Heart left ventricle (tissue), 16 donors: ENCODE data around the gene TMEM43. TPM values are rescaled to one million over a fixed set of nuclear protein-coding genes. Genes with fewer than 3 reads are reported as not detected.
A peak's percentile ranks its signal among the peaks of the same experiment; 100 is the strongest.

Experiments used
- ATAC-seq, 4 donors: fragments of 200-7000 bp; cut with Tn5 transposase; one replicate each; pipeline ENCODE4 v1.9.1; 2020 to 2022; ENCODE audit warnings: moderate library complexity in 4 of 4, mild to moderate bottlenecking in 3 of 4, moderate number of reproducible peaks in 1 of 4
- DNase-seq, 5 donors: peaks; one replicate each; pipeline ENCODE4 v3.0.0-alpha.2; 2020
- H3K27ac ChIP-seq, 12 donors: fragments of 200-600 bp; sonication (generic) in 4 of 12; one replicate each; pipeline versions ENCODE4 v1.5.0 to v1.8.0; 2016 to 2022; ENCODE audit warnings: mild to moderate bottlenecking in 2 of 12
- H3K27me3 ChIP-seq, 9 donors: fragments of 200-600 bp; sonication (generic) in 2 of 9; one replicate each; pipeline versions ENCODE4 v1.5.1 to v1.8.0; 2016 to 2022; ENCODE audit warnings: mild to moderate bottlenecking in 3 of 9
- H3K36me3 ChIP-seq, 9 donors: fragments of 200-600 bp; sonication (generic) in 2 of 9; one replicate each; pipeline versions ENCODE4 v1.5.0 to v1.8.0; 2018 to 2022; ENCODE audit warnings: mild to moderate bottlenecking in 2 of 9
- H3K4me1 ChIP-seq, 12 donors: fragments of 200-600 bp; sonication (generic) in 4 of 12; one replicate each; pipeline versions ENCODE4 v1.5.0 to v1.8.0; 2016 to 2022; ENCODE audit warnings: mild to moderate bottlenecking in 3 of 12
- H3K4me3 ChIP-seq, 12 donors: fragments of 200-600 bp; sonication (generic) in 4 of 12; one replicate each; pipeline versions ENCODE4 v1.5.0 to v1.8.0; 2017 to 2022; ENCODE audit warnings: mild to moderate bottlenecking in 9 of 12, moderate library complexity in 4 of 12
- H3K9me3 ChIP-seq, 12 donors: fragments of 200-600 bp; sonication (generic) in 4 of 12; one replicate each; pipeline versions ENCODE4 v1.5.0 to v1.8.0; 2016 to 2022; ENCODE audit warnings: mild to moderate bottlenecking in 1 of 12
- CTCF ChIP-seq, 12 donors: fragments of 200-600 bp; sonication (generic) in 4 of 12; IDR thresholded peaks; one replicate each; pipeline versions ENCODE4 v1.5.0 to v1.8.0; 2018 to 2022; ENCODE audit warnings: antibody characterized with exemption in 12 of 12, mild to moderate bottlenecking in 5 of 12
- POLR2A ChIP-seq, 2 donors: fragments of 450-650 bp; IDR thresholded peaks; one replicate each; pipeline ENCODE4 v1.6.1; 2017; ENCODE audit warnings: antibody characterized with exemption in 2 of 2, mild to moderate bottlenecking in 2 of 2, moderate library complexity in 2 of 2
- WGBS, 4 donors: extraction: QIAGEN DNeasy Blood & Tissue Kit in 2 of 4; methylation state at CpG; one replicate each; pipeline versions ENCODE4 v1.1.5 to v1.1.7; 2013 to 2018; 5-methylcytosine and 5-hydroxymethylcytosine counted together
- intact Hi-C, 10 donors: fragments of 100-400 bp; cut with DNase I; formaldehyde crosslinking; loops; one replicate each; pipeline versions ENCODE4 v1.11.1 to v1.14.2; 2022
- polyA plus RNA-seq, 2 donors: library from polyadenylated mRNA; stranded (reverse); fragments of 200-250 nt; gene quantifications; one replicate each; pipeline ENCODE4 v1.2.3, GENCODE V29; 2013
- total RNA-seq, 9 donors: library from RNA; depleted of rRNA in 2 of 9; stranded (reverse); fragments of >200 nt in 2 of 9; fragmentation: NEBNext Ultra II Directional in 3 of 9; extraction: Animal tissue kit (Norgen Biotek cat#: 25700) in 3 of 9; gene quantifications; one replicate each; pipeline versions ENCODE4 v1.1.0 to v1.2.4, GENCODE V29; 2016 to 2023
- donor health status: ischemic (EF 13 %, LVEDD 7.1; RV severe dilation, severe dysfunction).
- donor health status: healthy with polysubstance abuse.
- donor health status: DM: no; HTN: yes; CAD: no.
- donor health status: DM: no; HTN: no; CAD: no.
- donor health status: ischemic (EF 25% LVEDD 6.9; RV normal size, moderate dysfunction).
- donor health status: ischemic (EF 25% LVEDD 5.7; RV mildly dilated, moderate dysfunction).
- donor health status: healthy.
- donor health status: DM: yes; HTN: yes; CAD: no.
- donor health status: ischemic (EF 35%, LVEDD 5.7; RV mildly dilated, moderate dysfunction).
- donor health status: nonischemic (EF 11% LVEDD 7.7; RV severe dilation, severe dysfunction).
- donor health status: DM: yes; HTN: yes; CAD: no.
- donor health status: PGD.
- donor health status: ischemic (EF 29% LVEDD 5.4; RV normal size, mild dysfunction).
- donor health status: nonischemic (EF 23%, LVEDD 6.1; RV moderate dilation, normal function).

Gene TMEM43
- total and polyA plus RNA-seq, 11 donors: 26.1 to 150 (median 46.0) TPM

- Histone ChIP-seq H3K36me3 (peaks cover 0 to 93% (median 77%) of the 10 kb centered on the region in 9 donors), H3K4me3 (no peak overlapping the region), H3K27me3 (no peaks in the 10 kb centered on the region), H3K9me3 (no peaks in the 10 kb centered on the region), H3K27ac (no peak overlapping the region), H3K4me1 (no peaks in the 10 kb centered on the region)
- intact Hi-C loops: no loop called here
- 94 to 98% (median 95%) methylated on average over 6 of the region's 6 CpGs for WGBS, 4 donors
- DNase-seq (peak in 1 of 5 donors; percentile 10), ATAC-seq (no peak)
- no peak for TF ChIP-seq POLR2A (IDR thresholded peaks at IDR 0.05)
- no peak for TF ChIP-seq CTCF (IDR thresholded peaks at IDR 0.05)
Observed at GRCh38 chr3:14153663-14154062, 28.8 kb downstream of the TMEM43 start.

GRCh38 chr3:14154276-14154675 is 29.4 kb downstream of the TMEM43 start:
- no peaks in the 10 kb centered on the region for H3K4me1 ChIP-seq
- intact Hi-C loops: no loop called here
- H3K36me3 ChIP-seq: peaks cover 0 to 93% (median 81%) of the 10 kb centered on the region in 9 donors
- H3K9me3 ChIP-seq: no peaks in the 10 kb centered on the region
- no peak for TF ChIP-seq POLR2A (IDR thresholded peaks at IDR 0.05)
- TF ChIP-seq CTCF (IDR thresholded peaks at IDR 0.05): no peak
- H3K27ac ChIP-seq: no peak overlapping the region
- no peak overlapping the region for H3K4me3 ChIP-seq
- peak in 1 of 5 donors; percentile 5 for DNase-seq
- ATAC-seq: no peak
- WGBS, 4 donors: 88 to 92% (median 89%) methylated on average over 5 of the region's 5 CpGs
- no peaks in the 10 kb centered on the region for H3K27me3 ChIP-seq

- H3K4me3 ChIP-seq: no peak overlapping the region
- intact Hi-C loops: no loop called here
- no peaks in the 10 kb centered on the region for H3K9me3 ChIP-seq
- H3K4me1 ChIP-seq: no peaks in the 10 kb centered on the region
- no peak for ATAC-seq
- 84 to 91% (median 86%) methylated on average over 7 of the region's 7 CpGs for WGBS, 4 donors
- H3K36me3 ChIP-seq: peaks cover 0 to 97% (median 88%) of the 10 kb centered on the region in 9 donors
- no peaks in the 10 kb centered on the region for H3K27me3 ChIP-seq
- DNase-seq: no peak
- TF ChIP-seq CTCF (IDR thresholded peaks at IDR 0.05) (no peak), POLR2A (IDR thresholded peaks at IDR 0.05) (no peak)
- H3K27ac ChIP-seq: no peak overlapping the region
Observed at GRCh38 chr3:14154895-14155440, 30.1 kb downstream of the TMEM43 start.

- H3K36me3 ChIP-seq: peaks cover 0 to 99% (median 96%) of the 10 kb centered on the region in 9 donors
- intact Hi-C loops: no loop called here
- H3K27me3 ChIP-seq: no peaks in the 10 kb centered on the region
- H3K27ac ChIP-seq: no peak overlapping the region
- no peaks in the 10 kb centered on the region for H3K4me1 ChIP-seq
- ATAC-seq: no peak
- WGBS, 4 donors: 96 to 98% (median 97%) methylated on average over 7 of the region's 7 CpGs
- TF ChIP-seq CTCF (IDR thresholded peaks at IDR 0.05): no peak
- TF ChIP-seq POLR2A (IDR thresholded peaks at IDR 0.05): no peak
- no peak for DNase-seq
- H3K9me3 ChIP-seq: peaks cover 0 to 8% (median 1%) of the 10 kb centered on the region in 12 donors
- no peak overlapping the region for H3K4me3 ChIP-seq
Observed at GRCh38 chr3:14156201-14156600, 31.3 kb downstream of the TMEM43 start.
